NCI-H748 treated with DMSO at 0.1 percent for 48 hours (cell line): ENCODE data around the gene NUP62.
A peak's percentile ranks its signal among the peaks of the same experiment; 100 is the strongest.
"Not testable (repeated sequence)": the region's sequence is repeated elsewhere in the genome, so short reads cannot be mapped to it uniquely, and the experiment has no call there.

Experiments used
- DNase-seq: peaks from one replicate; lab custom pipeline; 2025; lab: John Stamatoyannopoulos, UW

NUP62 gene

DNA sequence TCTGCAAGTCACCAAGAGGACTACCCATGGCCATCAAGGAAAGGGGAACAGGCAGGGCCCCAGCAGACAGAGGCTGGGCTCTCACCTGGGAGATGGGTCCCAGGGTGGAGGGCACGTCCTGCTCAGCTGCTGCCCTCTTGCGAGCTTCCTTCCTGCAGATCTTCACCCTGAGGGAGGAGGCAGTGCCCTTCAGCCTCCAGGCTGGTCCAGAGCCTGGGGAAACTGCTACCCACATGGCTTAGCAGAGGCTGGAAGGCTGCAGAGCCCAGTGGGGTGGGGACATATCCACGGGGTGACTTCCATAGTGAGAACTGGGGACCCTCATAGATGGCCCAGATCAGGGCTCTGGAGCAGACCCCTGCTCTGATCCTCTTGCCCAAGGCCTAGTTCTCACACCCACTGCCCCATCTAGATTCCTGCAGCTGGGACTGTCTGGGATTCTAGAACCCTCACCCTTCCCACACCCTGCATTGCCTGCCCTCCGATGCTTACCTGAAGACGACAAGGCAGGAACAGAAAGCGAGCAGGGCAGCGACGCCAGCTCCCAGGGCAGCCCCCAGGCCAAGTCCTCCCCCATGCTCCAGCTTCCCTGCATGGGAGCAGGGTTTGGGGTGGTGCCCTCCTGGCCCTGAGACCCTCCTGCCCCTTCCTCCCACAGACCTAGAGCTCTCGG lies 22.6 kb upstream of the NUP62 start:
- DNase-seq = no peak

DNA sequence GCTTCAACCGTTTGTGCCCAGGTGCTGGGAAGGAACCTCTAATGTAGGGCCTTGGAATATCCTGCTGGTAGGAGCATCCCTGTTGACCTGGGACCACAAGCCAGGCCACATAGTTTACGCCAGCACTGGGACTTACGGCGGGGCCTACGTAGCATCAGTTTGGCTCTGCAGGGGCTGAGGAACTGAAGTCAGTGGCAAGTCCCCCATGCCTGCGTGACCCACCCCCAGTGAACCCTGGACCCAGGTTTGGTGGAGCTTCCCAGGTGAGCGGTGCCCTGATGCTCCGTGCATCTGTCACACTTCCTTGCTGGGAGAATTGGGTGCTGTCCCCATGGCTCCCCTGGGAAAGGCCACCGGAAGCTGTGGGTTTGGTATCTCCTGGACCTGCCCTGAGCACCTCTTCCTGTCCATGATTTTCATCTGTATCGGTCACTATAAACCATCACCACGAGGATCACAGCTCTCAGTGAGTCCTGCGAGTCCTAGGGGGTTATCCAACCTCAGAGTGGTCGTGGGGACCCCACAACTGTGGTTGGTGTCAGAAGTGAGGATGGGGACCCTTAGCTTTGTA lies 21.7 kb upstream of the NUP62 start:
- DNase-seq = no peak

DNA sequence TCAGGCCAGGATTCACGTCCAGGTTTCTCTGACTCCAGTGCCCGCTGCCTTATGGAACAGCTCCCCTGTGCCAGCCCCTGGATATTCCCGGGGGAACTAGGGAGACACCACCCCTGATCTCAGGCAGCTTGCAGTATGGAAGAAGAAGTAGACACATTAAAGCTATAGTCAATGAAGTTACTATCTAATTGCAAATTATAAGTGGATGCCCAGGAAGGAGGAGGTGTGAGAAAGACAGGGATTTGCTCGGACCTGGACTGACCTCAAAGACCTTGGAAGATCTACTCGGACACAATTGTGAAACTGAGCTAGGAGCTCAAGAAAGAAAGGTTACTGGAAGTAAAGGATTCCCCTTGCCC lies 21.3 kb upstream of the NUP62 start:
- DNase-seq = no peak

DNA sequence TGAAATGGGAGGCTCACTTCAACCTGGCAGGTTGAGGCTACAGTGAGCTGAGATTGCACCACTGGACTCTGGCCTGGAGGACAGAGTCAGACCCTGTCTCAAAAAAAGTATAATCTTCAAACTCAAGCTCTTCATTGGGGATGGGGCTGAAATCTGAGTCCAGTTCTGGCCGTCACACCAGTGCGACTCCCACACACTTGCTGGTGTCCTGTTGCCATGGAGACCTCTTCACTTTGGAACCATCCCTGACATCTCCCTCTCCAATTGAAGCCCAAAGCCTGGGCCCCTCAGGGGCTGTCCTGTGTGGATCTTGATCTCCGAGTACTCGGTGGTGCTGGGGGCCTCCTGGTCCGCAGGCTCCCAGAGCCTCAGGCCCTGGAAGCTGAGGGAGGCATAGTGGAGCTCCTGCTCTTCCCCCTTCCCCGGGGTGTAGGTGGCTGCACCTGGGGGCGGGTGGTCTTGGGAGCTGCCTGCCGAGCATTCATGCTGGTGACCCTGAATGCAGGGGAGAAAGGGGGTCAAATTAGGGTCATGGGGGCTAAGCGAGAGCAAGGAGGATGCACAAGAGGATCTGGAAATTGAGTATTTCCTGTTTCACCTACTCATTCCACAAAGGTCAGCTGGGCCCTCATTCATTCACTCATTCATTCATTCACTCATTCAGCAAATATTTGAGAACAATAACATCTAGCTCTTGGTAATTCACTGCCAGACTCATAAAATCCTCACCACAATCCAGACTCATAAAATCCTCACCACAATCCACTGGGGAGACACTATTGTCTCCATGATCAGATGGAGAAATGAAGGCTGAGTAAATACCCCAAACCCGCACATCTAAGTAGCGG lies 20.7 kb upstream of the NUP62 start:
- DNase-seq = no peak

DNA sequence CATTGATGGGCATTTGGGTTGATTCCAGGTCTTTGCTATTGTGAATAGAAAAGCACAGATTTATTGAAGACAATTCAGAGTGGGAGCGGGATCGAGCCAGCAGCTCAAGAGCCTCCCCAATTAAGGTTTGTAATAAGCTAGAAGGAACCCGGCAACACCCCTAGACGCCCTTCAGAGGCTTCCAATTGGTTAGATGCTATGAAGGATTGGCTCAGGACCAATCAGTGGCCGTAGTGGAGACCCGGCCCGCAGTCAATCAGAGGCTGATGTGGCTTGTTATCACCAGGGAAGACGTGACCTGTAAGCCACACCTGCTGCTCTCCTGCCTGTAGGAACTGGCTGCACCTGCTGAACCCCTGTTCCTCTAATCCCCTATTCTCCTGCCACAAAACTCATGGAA lies 17.1 kb upstream of the NUP62 start:
- no peak for DNase-seq

DNA sequence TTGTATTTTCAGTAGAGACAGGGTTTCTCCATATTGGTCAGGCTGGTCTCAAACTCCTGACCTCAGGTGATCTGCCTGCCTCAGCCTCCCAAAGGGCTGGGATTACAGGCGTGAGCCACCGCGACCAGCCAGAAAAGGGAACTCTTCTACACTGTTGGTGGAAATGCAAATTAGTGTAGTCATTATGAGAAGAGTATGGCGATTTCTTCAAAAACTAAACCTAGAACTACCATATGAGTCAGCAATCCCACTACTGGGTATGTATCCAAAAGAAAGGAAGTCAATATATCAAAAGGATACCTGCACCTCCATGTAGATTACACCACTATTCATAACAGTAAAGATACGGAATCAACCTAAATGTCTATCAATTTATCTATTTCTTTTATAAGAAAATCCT lies 15.3 kb upstream of the NUP62 start:
- DNase-seq = not testable (repeated sequence)

DNA sequence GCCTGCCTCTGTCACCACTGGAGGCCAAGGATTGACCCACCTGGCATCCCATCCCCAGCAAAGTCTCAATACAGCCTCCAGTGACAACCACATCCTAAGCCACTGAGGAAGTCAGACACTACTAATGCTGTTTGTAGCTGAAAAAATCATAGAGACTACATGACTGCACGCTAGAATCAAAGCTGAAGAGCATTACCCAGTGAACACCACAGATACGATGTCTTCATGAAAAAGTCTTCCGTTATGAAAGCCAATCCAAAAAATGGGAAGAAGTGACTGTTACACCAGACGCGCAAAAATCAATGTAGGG lies 11.1 kb upstream of the NUP62 start:
- no peak for DNase-seq

DNA sequence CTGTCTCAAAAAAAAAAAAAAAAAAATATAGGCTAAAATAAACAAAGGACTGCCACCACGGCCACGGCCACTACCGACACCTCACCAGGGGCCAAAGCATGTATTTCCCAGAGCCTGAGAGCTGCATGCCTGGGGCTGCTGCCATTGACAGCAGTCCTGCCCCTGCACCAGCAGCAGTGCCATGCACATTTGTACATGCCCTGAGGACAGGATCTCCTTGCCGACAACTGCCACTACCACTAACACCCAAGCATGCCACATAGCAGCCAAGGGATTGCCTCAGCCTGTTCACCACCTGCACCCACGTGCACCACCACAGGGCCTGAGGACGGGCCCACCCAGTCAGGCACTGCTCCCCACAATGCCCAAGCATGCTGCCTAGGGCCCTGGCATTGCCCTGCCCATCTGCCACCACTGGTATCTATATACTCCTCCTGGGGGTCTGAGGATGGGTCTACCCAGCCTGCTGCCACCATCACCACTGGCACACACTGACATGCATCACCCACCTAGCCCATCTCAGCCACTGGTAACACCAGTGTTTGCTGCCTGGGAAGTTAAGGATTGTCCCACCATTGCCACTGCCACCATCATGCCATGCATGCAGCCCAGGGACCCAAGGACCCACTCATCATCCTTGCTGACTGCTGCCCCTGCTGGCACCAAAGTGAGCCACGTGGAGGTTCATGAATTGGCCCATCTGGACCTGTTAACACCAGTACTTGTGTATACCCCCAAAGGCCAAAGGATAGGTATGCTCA lies 10.6 kb upstream of the NUP62 start:
- no peak for DNase-seq

DNA sequence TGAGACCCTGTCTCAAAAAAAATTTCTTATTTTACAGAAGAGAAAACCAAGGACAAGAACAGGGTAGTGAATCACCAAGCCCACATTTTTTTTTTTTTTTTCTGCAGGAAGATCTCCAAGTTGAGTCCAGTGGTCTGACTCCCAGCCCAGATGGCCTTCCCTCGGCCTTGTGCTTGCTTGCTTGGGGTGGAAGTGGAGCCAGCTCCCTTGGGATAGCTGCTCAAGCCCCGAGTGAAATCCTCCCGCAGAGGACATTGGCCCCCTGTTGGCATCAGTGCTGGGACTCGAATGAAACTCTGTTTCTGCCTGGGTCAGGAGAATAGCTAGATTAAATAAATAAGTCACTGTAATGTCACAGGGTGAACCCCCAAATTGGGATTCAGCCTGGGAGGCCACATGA lies 9.4 kb upstream of the NUP62 start:
- DNase-seq = no peak

DNA sequence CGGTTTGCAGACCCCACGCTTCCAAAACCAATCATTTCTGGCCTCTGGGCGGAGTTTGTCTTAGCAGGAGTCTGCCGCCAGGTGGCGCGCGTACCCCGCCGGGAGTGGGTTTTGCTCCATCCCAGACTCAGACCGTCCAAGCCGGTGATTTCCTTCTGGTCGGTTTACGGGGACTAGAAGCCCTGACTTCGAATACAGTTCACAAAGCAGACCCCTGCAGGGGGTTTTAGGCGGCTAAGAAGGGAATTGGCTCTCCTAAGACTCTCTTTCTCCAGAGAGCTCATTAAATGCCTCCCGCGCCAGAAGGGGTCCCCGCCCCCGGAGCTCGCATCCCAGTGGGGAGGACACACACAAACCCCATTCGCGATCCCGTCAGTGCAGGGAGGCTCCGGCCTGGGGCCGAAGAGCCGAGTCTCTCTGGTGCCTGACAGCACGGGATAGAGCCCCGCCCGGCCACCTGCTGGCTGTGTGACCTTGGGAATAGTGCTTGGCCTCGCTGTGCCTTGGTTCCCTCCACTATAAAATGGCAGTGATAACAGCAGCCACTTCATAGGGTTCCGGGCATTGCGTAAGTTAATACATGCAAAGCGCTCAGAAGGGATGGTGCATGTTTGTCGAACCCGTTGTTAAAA lies 8.6 kb upstream of the NUP62 start:
- DNase-seq = peak; percentile 73

DNA sequence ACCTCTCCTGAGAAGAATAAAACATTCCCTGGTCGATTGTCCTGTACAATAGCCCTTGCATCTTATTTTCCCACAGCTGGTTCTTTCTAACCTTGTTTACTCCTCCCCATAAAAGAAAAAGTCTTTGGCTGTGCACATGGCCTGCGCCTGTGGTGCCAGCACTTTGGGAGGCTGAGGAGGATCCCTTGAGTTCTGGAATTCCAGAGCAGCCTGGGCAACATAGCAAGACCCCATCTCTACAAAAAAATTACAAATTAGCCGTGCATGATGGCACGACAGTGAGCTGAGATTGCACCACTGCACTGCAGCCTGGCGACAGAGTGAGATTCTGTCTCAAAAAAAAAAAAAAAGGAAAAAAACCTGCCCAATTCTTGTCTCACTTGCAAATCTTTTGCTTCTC lies 7.2 kb upstream of the NUP62 start:
- DNase-seq = no peak

DNA sequence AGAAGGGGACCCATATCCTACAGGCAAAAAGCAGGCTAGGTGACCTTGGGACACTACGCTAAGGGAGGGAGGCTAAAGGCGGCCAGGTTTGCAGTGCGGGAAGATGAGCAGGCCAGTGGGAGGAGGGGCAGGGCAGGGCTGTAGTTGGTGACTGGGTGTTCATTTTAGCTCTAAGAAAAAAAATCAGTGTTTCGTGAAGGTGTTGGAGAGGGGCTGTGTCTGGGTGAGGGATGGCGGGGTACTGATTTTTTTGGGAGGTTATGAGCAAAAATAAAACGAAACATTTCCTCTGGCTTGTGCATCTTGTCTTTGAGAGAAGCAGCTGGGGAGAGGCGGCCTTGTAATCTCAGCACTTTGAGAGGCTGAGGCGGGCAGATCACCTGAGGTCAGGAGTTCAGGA lies 4.3 kb upstream of the NUP62 start:
- no peak for DNase-seq

DNA sequence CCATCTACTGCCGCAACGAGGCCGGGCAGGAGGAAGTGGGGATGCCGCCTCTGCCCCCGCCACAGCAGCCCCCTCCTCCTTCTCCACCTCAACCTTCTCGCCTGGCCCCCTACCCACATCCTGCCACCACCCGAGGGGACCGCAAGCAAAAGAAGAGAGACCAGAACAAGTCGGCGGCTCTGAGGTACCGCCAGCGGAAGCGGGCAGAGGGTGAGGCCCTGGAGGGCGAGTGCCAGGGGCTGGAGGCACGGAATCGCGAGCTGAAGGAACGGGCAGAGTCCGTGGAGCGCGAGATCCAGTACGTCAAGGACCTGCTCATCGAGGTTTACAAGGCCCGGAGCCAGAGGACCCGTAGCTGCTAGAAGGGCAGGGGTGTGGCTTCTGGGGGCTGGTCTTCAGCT lies 3.4 kb upstream of the NUP62 start:
- no peak for DNase-seq

DNA sequence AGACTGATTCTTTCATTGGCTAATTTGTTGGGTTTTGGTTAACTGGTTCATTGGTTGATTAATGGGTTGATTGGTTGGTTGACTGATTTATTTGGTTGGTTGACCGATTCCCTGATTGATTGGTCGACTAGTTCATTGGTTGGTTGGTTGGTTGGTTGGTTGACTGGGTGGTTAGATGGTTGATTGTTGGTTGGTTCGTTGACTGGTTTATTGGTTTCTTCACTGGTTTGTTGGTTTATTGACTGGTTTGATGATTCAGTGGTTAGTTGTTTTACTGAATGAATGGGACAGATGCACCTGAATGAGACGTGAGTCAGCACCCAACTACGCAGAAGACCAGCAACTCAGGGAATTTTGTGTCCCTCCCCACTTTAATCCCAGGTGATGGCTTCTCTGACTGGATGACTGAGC lies 2.7 kb upstream of the NUP62 start:
- DNase-seq = no peak

DNA sequence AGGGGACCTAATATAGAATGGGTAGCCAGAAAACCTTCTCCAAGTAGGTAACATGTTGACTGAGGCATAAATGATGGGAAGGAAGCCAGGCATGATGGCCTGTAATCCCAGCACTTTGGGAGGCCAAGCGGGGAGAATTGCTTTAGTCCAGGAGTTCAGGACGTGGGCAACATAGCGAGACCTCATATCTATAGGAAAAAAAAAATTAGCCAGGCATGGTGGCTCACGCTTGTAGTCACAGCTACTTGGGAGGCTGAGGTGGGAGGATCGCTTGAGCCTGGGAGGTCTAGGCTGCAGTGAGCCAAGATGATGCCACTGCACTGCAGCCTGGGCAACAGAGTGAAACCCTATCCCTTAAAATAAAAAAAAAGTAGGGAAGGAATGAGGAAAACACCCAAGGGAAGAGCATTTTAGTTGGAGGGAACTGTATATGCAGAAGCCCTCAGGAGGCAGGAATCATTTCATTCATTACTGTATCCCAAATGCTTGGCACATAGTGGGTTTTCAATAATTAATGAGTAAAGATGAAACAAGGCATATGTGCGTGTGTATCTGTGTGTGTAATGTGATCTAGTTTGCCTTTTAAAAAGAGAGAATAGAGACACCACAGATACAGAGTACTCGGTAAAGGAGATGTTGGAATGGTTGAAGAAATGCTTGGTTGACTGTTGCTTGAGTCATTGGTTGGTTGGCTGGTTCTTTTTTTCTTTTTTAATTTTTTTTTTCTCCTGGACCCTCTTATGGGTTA lies 2.2 kb upstream of the NUP62 start:
- no peak for DNase-seq

DNA sequence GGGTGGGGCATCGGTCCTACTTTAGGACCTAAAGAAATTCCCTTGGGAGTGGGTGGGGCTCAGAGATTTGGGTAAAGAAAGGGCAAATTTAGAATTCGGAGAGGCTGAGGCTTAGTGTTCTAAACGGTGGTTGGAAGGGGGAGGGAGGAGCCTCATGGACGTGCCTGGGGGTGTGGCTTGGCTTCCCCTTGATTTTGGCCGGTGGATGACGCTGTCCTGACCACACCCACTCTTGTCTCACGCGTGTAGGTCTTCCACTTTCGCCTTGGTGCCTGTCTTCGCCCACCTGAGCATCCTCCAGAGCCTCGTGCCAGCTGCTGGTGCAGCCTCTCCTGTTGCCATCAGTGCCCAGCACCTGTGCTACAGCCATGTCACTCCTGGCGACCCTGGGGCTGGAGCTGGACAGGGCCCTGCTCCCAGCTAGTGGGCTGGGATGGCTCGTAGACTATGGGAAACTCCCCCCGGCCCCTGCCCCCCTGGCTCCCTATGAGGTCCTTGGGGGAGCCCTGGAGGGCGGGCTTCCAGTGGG lies 1.2 kb upstream of the NUP62 start:
- DNase-seq = peak; percentile 44

DNA sequence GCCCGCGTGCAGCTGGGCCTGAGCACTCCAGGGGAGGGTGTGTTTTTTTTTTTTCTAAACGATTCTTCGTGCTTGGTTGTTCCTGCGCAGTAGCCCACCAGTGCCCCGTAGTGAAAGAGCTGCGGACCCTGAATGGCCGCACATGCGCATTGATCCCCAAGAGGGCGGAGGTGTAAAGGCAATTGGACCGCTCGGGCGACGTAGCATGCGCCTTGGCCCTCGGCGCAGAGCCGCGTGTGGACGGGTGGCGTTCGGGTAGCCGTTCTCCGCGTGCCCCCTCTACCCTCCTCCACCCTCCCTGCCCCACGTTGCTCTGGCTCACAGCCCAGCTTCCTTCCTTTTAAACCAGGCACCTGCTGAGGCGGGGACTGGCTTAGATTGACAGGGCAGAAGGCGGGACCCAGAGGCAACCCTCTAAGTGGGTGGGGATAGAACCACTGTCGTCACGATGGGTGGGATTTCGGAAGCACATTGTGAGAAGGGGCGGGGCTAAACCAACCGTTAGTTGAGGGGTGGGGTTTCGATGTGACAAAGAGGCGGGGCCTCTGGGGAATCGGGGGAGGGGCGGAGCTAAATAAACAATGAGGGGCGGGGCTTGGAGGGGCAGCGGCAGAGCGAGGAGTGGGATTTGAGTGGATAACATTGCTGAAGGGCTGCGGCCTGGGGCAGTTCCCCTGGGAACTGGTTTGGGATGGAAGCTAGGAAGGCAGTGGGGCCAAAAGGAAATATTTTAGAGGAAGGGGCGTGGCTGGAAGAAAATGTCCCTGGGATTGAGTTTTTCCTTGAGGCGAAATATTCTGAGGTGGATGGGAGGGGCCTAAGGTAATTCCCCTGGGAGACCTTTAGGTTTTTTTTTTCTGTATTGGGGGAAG lies 543 bp upstream of the NUP62 start:
- peak; percentile 98 for DNase-seq

DNA sequence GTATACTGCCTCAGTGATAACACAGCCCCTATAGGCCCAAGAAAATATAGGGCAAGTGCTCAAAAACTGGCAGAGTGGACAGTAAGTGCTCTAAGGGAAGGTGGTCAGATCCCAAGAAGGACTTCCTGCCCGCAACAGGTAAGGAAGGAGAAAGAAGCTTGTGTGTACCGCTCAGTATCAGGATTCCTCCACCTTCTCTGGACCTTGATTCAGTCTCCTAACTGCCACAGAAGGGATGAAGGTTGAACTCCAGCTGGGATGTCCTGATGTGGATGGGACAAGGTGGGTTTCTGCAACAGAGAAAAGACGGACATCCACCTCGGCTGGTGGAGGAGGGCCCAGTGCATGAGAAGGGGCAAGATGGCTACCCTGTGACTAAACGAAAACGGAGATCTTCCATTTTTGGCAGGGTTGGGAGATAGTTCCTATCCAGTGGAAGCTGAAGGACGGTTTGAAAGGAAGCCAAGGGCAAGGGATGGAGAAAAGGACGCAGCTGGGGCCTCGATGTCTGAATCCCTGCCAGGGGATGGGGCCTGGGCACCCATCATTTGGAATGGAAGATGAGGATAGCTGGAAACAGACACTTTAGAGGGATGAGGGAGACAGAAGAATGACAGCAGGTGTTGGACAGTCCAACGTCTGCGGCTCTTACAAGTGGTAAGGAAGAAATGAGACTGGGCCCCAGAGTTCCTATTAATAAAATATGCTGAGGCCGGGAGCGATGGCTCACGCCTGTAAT lies 1.6 kb downstream of the NUP62 start:
- DNase-seq = no peak

DNA sequence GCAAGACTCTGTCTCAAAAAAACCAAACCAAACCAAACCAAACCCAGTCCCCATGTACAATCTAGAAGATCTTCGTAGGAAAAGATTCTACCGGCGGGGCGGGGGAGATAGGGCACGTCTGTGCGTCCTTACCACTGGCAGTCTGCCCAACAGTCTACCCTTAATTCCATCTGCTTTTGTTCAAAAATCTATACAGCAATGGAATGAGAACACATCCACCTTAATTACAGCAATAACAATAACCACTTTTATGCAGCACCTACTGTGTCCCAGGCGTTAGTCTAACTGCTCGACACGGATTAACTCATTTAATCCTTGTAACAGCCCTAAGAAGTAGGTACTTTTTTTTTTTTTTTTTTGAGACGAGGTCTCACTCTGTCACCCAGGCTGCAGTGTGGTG lies 2.8 kb downstream of the NUP62 start:
- DNase-seq = no peak

DNA sequence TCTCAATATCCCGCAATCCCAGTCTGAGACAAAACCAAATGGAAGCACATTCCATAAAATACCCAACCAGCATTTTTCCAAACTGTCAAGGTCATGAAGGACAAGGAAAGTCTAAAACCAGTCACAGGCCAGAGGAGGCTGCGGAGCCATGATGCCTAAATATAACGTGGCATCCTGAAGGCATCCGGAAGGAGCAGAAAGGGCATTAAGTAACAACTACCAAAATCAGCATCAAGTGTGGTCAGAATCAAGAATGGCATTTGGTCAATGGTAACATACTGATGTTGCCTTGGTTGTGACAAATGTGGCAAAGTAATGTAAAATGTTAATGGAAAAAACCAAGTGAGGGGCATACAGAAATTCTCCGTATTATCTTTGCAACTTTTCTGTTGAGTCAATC lies 3.8 kb downstream of the NUP62 start:
- no peak for DNase-seq
